ENCODE data around the gene LAMA3. TPM values are rescaled to one million over a fixed set of nuclear protein-coding genes. Genes with fewer than 3 reads are reported as not detected.

Gene LAMA3
- total RNA-seq, 1 donor from 2014 or later = 1.4 TPM

Other genes with a start within 250 kb of the LAMA3 start
- 55.7 TPM for gene RIOK3, start 236.2 kb upstream of the LAMA3 start, total RNA-seq
- gene RMC1, start 185.9 kb upstream of the LAMA3 start, total RNA-seq = 37.0 TPM
- gene NPC1, start 102.9 kb upstream of the LAMA3 start, total RNA-seq = 25.3 TPM
- 1.2 TPM for gene ANKRD29, start 26.5 kb upstream of the LAMA3 start, total RNA-seq